ENCODE results near the gene KTN1. TPM values are rescaled to one million over a fixed set of nuclear protein-coding genes. Genes with fewer than 3 reads are reported as not detected.

Gene KTN1
- total RNA-seq, 2 experiments from 2014 or later: 85.8 to 93.3 TPM

DNA sequence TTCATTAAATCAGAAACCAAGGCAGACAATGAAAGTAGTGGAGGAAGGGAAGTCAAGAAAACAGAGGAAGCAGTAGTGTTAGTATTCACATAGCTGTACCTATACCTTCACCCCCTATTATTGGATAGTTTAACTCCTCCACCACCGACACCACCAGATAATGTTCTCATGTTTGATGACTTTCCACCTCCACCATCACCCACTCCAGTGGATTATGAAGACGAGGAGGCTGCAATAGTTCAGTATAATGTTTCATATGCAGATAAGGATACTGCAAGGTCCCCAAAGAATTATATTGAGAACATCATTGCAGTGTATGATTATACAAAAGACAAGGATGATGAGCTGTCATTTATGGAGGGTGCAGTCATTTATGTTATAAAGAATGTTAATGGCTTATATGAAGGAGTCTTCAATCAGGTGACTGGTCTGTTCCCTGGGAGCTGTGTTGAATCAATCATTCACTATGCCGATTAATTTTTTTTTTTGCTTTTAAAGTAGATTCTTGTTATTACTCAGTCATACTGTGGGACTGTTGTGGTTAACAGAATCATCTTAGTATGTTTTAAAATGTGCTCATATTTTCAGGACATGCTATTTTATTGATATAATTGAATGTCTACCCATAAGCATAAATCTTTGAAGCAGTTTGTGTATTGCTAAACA is 32.2 kb upstream of the KTN1 start:
- POLR2A ChIA-PET: no interaction called here
- Mint-ChIP-seq H3K36me3 (ENCODE audit: low read depth) (no peaks in the 10 kb centered on the region), H3K4me1 (no peaks in the 10 kb centered on the region), H3K27ac (no peak overlapping the region), H3K9me3 (peaks cover 3% of the 10 kb centered on the region), H3K27me3 (no peaks in the 10 kb centered on the region), H3K4me3 (no peak overlapping the region)
- no peak for DNase-seq
- CTCF ChIA-PET: interaction anchor here (0.6 kb wide), 1 partner anchor 63 kb away, joined by 3 read pairs; no protein-coding TSS in a partner anchor

- no peak for DNase-seq
- H3K27me3 Mint-ChIP-seq: no peaks in the 10 kb centered on the region
- H3K27ac Mint-ChIP-seq: no peak overlapping the region
- H3K36me3 Mint-ChIP-seq (ENCODE audit: low read depth): no peaks in the 10 kb centered on the region
- peaks cover 3% of the 10 kb centered on the region for H3K9me3 Mint-ChIP-seq
- H3K4me3 Mint-ChIP-seq: no peak overlapping the region
- H3K4me1 Mint-ChIP-seq: no peaks in the 10 kb centered on the region
- POLR2A ChIA-PET: no interaction called here
- CTCF ChIA-PET: interaction anchor here (0.7 kb wide), 1 partner anchor 511 kb away, joined by 4 read pairs; no protein-coding TSS in a partner anchor
Observed at GRCh38 chr14:55553791-55554190, 26.2 kb upstream of the KTN1 start.

GRCh38 chr14:55556929-55557623 is 22.9 kb upstream of the KTN1 start:
- Mint-ChIP-seq H3K9me3 (peaks cover 3% of the 10 kb centered on the region), H3K27ac (no peak overlapping the region), H3K27me3 (no peaks in the 10 kb centered on the region), H3K4me3 (no peak overlapping the region), H3K36me3 (ENCODE audit: low read depth) (no peaks in the 10 kb centered on the region), H3K4me1 (peaks cover 4% of the 10 kb centered on the region)
- DNase-seq: no peak
- POLR2A ChIA-PET: no interaction called here
- CTCF ChIA-PET: interaction anchor here (0.7 kb wide), 1 partner anchor 14 kb away, joined by 3 read pairs; no protein-coding TSS in a partner anchor

DNA sequence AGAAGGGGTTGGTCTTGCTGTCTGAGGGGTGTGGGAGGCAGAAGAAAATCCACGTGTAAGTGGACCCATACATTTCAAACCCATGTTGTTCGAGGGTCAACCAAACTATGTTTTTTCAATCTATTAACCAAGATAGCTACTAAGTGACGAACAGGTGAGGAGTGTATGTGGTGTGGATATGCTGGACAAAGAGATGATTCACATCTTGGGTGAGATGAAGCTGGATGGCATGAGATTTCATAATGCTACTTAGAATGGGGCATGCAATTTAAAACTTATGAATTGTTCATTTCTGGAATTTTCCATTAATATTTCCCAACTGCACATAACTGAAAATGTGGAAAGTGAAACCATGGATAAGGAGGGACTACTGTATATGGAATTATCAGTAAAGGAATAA is 17.9 kb upstream of the KTN1 start:
- CTCF ChIA-PET: interaction anchor here (0.9 kb wide), 1 partner anchor 13 kb away, joined by 3 read pairs; no protein-coding TSS in a partner anchor

GRCh38 chr14:55568618-55569017 is 11.4 kb upstream of the KTN1 start:
- H3K4me3 Mint-ChIP-seq: no peak overlapping the region
- no peak overlapping the region for H3K27ac Mint-ChIP-seq
- no peak for DNase-seq
- no peaks in the 10 kb centered on the region for H3K36me3 Mint-ChIP-seq (ENCODE audit: low read depth)
- peaks cover 4% of the 10 kb centered on the region for H3K27me3 Mint-ChIP-seq
- no peaks in the 10 kb centered on the region for H3K4me1 Mint-ChIP-seq
- no peaks in the 10 kb centered on the region for H3K9me3 Mint-ChIP-seq
- ChIA-PET CTCF (no interaction called here), POLR2A (no interaction called here)

More for the DNA sequence above, 17.9 kb upstream of the KTN1 start:
- H3K36me3 Mint-ChIP-seq (ENCODE audit: low read depth): no peaks in the 10 kb centered on the region
- H3K9me3 Mint-ChIP-seq: no peaks in the 10 kb centered on the region
- H3K4me1 Mint-ChIP-seq: peaks cover 4% of the 10 kb centered on the region
- no peak overlapping the region for H3K27ac Mint-ChIP-seq
- no peak overlapping the region for H3K4me3 Mint-ChIP-seq
- peaks cover 4% of the 10 kb centered on the region for H3K27me3 Mint-ChIP-seq
- no peak for DNase-seq
- POLR2A ChIA-PET: no interaction called here

- ChIA-PET CTCF (interaction anchor here (0.9 kb wide), 1 partner anchor 14 kb away, joined by 3 read pairs; no protein-coding TSS in a partner anchor), POLR2A (no interaction called here)
- Mint-ChIP-seq H3K36me3 (ENCODE audit: low read depth) (no peaks in the 10 kb centered on the region), H3K9me3 (no peaks in the 10 kb centered on the region), H3K27me3 (peaks cover under 1% of the 10 kb centered on the region), H3K27ac (no peak overlapping the region), H3K4me1 (no peaks in the 10 kb centered on the region), H3K4me3 (no peak overlapping the region)
- DNase-seq: no peak
Observed at GRCh38 chr14:55571125-55571889, 8.7 kb upstream of the KTN1 start.

- Mint-ChIP-seq H3K27me3 (no peaks in the 10 kb centered on the region), H3K4me3 (no peak overlapping the region), H3K9me3 (no peaks in the 10 kb centered on the region), H3K27ac (no peak overlapping the region), H3K36me3 (ENCODE audit: low read depth) (no peaks in the 10 kb centered on the region), H3K4me1 (peaks cover 2% of the 10 kb centered on the region)
- CTCF ChIA-PET: no interaction called here
- POLR2A ChIA-PET: no interaction called here
- DNase-seq: no peak
Observed at GRCh38 chr14:55572578-55572977, 7.4 kb upstream of the KTN1 start.

GRCh38 chr14:55574988-55575387 is 5.0 kb upstream of the KTN1 start:
- no peaks in the 10 kb centered on the region for H3K9me3 Mint-ChIP-seq
- H3K4me3 Mint-ChIP-seq: no peak overlapping the region
- H3K27me3 Mint-ChIP-seq: no peaks in the 10 kb centered on the region
- ChIA-PET POLR2A (interaction anchor here (0.6 kb wide), 2 partner anchors 67 to 503 kb away, joined by 3 read pairs; no protein-coding TSS in a partner anchor), CTCF (interaction anchor here (1.0 to 2.1 kb wide), 2 partner anchors 12 to 40 kb away, joined by 3 to 5 read pairs; no protein-coding TSS in a partner anchor)
- H3K36me3 Mint-ChIP-seq (ENCODE audit: low read depth): no peaks in the 10 kb centered on the region
- H3K4me1 Mint-ChIP-seq: peaks cover 19% of the 10 kb centered on the region
- no peak overlapping the region for H3K27ac Mint-ChIP-seq
- DNase-seq: no peak

GRCh38 chr14:55577229-55577628 is 2.8 kb upstream of the KTN1 start:
- Mint-ChIP-seq H3K4me1 (peaks cover 28% of the 10 kb centered on the region), H3K36me3 (ENCODE audit: low read depth) (no peaks in the 10 kb centered on the region), H3K27ac (no peak overlapping the region), H3K9me3 (no peaks in the 10 kb centered on the region), H3K27me3 (no peaks in the 10 kb centered on the region), H3K4me3 (no peak overlapping the region)
- ChIA-PET POLR2A (no interaction called here), CTCF (interaction anchor here (0.6 to 2.1 kb wide), 3 partner anchors 10 to 1810 kb away, joined by 3 to 5 read pairs (median 4); no protein-coding TSS in a partner anchor)
- DNase-seq: no peak

DNA sequence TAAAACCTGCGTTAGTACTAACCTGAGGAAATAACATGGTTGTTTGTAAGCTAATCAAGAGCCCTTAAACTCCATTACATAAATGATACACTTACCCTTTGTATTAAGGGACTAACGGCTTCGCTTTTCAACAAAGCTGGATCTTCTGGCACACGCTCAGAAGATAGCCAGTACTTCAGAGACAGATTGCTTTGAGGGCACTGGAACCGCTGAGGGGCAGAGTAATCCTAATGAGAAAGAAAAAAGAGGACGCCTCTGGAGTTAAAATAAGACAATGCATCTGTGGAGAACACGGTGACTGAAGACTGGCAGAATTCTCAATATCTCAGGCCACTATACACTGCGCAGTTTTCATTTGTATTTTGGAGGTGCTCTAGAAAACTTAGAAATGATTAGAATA is 1.5 kb upstream of the KTN1 start:
- ChIA-PET CTCF (no interaction called here), POLR2A (interaction anchor here (0.7 kb wide), 1 partner anchor 118 kb away, joined by 4 read pairs; no protein-coding TSS in a partner anchor)
- H3K4me1 Mint-ChIP-seq: peaks cover 36% of the 10 kb centered on the region
- H3K27me3 Mint-ChIP-seq: no peaks in the 10 kb centered on the region
- peak overlapping the region; percentile 93 for H3K27ac Mint-ChIP-seq
- H3K9me3 Mint-ChIP-seq: no peaks in the 10 kb centered on the region
- no peak for DNase-seq
- no peaks in the 10 kb centered on the region for H3K36me3 Mint-ChIP-seq (ENCODE audit: low read depth)
- H3K4me3 Mint-ChIP-seq: peak overlapping the region; percentile 92

DNA sequence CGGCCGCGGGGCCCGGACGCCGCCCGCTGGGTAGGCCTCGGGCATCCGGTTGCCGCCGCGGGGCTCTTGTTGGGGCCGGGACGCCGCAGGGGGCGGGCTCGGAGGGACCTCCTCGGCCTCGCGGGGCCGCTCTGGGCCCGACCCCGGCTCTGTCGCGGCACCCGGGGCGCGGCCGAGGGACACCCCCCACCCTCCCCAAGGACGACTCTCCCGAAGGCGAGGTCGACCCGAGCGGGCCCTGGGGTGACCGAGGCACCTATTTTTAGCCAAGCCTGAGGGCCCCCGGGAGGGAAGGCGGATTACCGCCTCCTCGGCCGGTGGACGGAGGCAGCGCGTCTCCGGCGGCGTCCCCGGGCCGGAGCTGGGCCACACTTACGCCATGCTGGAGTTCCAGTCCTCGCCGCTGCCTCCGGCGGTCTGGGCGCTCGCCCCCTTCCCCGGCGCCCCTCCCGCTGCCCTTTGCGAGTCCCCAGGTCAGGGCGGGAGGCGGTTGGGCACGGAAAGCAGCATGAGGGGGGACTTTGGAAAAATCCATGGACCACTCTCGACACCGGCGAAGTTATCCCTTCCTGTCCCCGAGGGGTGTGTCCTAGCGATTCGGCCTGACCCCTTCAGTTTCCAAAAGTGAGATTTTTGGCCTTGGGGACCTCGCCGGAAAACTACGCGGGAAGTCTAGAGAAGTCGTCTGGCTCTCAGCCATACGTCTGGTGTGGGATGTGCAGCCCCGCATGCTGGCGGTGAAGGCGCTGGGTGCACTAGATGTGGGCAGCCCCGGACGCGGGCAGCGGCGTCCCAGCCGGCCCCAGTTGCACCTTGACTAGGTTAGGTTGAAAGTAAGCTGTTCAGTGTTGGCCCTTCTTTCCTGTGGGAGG is 699 bp downstream of the KTN1 start:
- no peaks in the 10 kb centered on the region for H3K27me3 Mint-ChIP-seq
- H3K4me3 Mint-ChIP-seq: peak overlapping the region; percentile 84
- CTCF ChIA-PET: interaction anchor here (0.6 to 1.8 kb wide), 4 partner anchors 20 to 1316 kb away, joined by 3 to 4 read pairs (median 3); no protein-coding TSS in a partner anchor
- no peaks in the 10 kb centered on the region for H3K9me3 Mint-ChIP-seq
- DNase-seq: peak; percentile 60
- POLR2A ChIA-PET: no interaction called here
- H3K27ac Mint-ChIP-seq: peak overlapping the region; percentile 85
- H3K4me1 Mint-ChIP-seq: peaks cover 36% of the 10 kb centered on the region
- H3K36me3 Mint-ChIP-seq (ENCODE audit: low read depth): no peaks in the 10 kb centered on the region

DNA sequence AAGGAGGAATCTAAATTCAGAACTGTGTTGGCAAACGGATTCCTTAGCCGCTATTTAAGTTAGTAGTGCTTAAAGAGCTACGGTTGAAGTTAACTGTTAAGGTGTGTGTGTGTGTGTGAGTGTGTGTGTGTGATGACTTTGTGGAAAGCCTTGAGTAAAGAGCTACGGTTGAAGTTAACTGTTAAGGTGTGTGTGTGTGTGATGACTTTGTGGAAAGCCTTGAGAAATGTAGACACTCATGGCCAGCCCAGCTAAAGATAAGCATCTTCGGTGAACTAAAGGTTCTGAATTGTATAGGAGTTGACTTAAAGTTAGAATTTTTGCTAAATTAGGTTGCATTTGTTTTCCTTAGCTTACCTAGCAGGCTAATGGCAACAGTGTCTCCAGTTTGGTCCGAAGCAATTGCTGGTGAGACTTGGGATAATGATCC is 1.4 kb downstream of the KTN1 start:
- CTCF ChIA-PET: interaction anchor here (0.6 to 1.8 kb wide), 3 partner anchors 19 to 1315 kb away, joined by 3 to 4 read pairs (median 3); no protein-coding TSS in a partner anchor
- POLR2A ChIA-PET: no interaction called here
- Mint-ChIP-seq H3K27me3 (no peaks in the 10 kb centered on the region), H3K36me3 (ENCODE audit: low read depth) (no peaks in the 10 kb centered on the region), H3K9me3 (no peaks in the 10 kb centered on the region), H3K27ac (peak overlapping the region; percentile 85), H3K4me3 (peak overlapping the region; percentile 84), H3K4me1 (peaks cover 43% of the 10 kb centered on the region)
- peak; percentile 14 for DNase-seq

Measured in activated CD4-positive, alpha-beta T cell treated with anti-CD3 and anti-CD28 coated beads, Interleukin-2, amount 10 ng/mL, durations not matched to agents 7 days and 5 days (primary cell).